Myometrial cell (primary cell): ENCODE results near the gene USE1. TPM values are rescaled to one million over a fixed set of nuclear protein-coding genes. Genes with fewer than 3 reads are reported as not detected.

ENCODE experiments used
- total RNA-seq: library from RNA; depleted of rRNA; stranded (reverse); fragments of >200 nt; gene quantifications from 2 replicates; pipeline ENCODE4 v1.2.3, GENCODE V29; 2015

USE1 gene
- 13.6 and 25.4 TPM in 2 replicates for total RNA-seq

GRCh38 chr19:17215127-17215971 lies at the start of gene USE1:
TSS of gene USE1 (plus strand) at chr19:17215357. CDS start at chr19:17215406, 49 bp downstream.

GRCh38 chr19:17226002-17226933 lies 11.1 kb downstream of the USE1 start, which contains the start of gene OCEL1:
TSS of gene OCEL1 (plus strand) at chr19:17226226. CDS start at chr19:17226248, 22 bp downstream.

GRCh38 chr19:17245535-17245984 lies 30.4 kb downstream of the USE1 start, which contains the start of gene NR2F6:
TSS of gene NR2F6 (minus strand) at chr19:17245919. CDS start at chr19:17245220, 699 bp downstream.

GRCh38 chr19:17264641-17264979 lies 49.5 kb downstream of the USE1 start, which contains the start of gene USHBP1:
TSS of gene USHBP1 (minus strand) at chr19:17264745. CDS start at chr19:17264299, 446 bp downstream.

GRCh38 chr19:17266975-17267788 lies 52.0 kb downstream of the USE1 start, which contains the start of gene BABAM1:
TSS of gene BABAM1 (plus strand) at chr19:17267443. CDS start at chr19:17268807, 1,364 bp downstream.

Other genes starting within 250 kb of the USE1 start
- 0.71 and 2.6 TPM in 2 replicates for gene CPAMD8, start 188.5 kb upstream of the USE1 start, total RNA-seq
- gene HAUS8, start 139.9 kb upstream of the USE1 start, total RNA-seq = 7.5 and 10.8 TPM in 2 replicates
- 48.7 and 66.0 TPM in 2 replicates for gene MYO9B, start 139.6 kb upstream of the USE1 start, total RNA-seq
- gene OCEL1, start 10.9 kb downstream of the USE1 start, total RNA-seq = 6.6 and 9.0 TPM in 2 replicates
- gene NR2F6, start 30.6 kb downstream of the USE1 start, total RNA-seq = 73.4 and 98.0 TPM in 2 replicates
- gene USHBP1, start 49.4 kb downstream of the USE1 start, total RNA-seq = not detected in 2 replicates
- 131 and 138 TPM in 2 replicates for gene BABAM1, start 52.1 kb downstream of the USE1 start, total RNA-seq
- under 0.01 and 0.29 TPM in 2 replicates for gene ANKLE1, start 66.5 kb downstream of the USE1 start, total RNA-seq
- gene ABHD8, start 88.1 kb downstream of the USE1 start, total RNA-seq = 20.2 TPM in 2 replicates
- gene MRPL34, start 90.5 kb downstream of the USE1 start, total RNA-seq = 101 and 111 TPM in 2 replicates
- gene DDA1, start 94.2 kb downstream of the USE1 start, total RNA-seq = 49.0 and 67.9 TPM in 2 replicates
- 2.3 and 3.7 TPM in 2 replicates for gene ANO8, start 119.5 kb downstream of the USE1 start, total RNA-seq
- 12.9 and 26.5 TPM in 2 replicates for gene GTPBP3, start 122.2 kb downstream of the USE1 start, total RNA-seq
- gene PLVAP, start 162.0 kb downstream of the USE1 start, total RNA-seq = not detected in 2 replicates
- not detected in 2 replicates for gene CCDC194, start 178.8 kb downstream of the USE1 start, total RNA-seq
- gene BST2, start 190.3 kb downstream of the USE1 start, total RNA-seq = 0.86 and 5.7 TPM in 2 replicates
- 143 and 159 TPM in 2 replicates for gene MVB12A, start 204.7 kb downstream of the USE1 start, total RNA-seq
- gene TMEM221, start 233.3 kb downstream of the USE1 start, total RNA-seq = not detected in 2 replicates
- gene NXNL1, start 245.6 kb downstream of the USE1 start, total RNA-seq = not detected in 2 replicates